Amygdala (tissue), 56 donors: Measurements from ENCODE around the gene OR7C2.
"Not testable (repeated sequence)": the region's sequence is repeated elsewhere in the genome, so short reads cannot be mapped to it uniquely, and the experiment has no call there.

Experiments used
- DNase-seq, 56 donors: peaks; one replicate each; lab custom pipeline; 2025; lab: John Stamatoyannopoulos, UW

OR7C2 gene

GRCh38 chr19:14941189-14941588, at the start of gene OR7C2:
Gene OR7C2 (plus strand): TSS chr19:14941489. CDS start chr19:14941489, 0 bp downstream.
- no peak for DNase-seq

- DNase-seq, result no peak
These were observed 39.5 kb upstream of the OR7C2 start for GRCh38 chr19:14901675-14902260.

- DNase-seq, result no peak
These were observed 34.6 kb upstream of the OR7C2 start for GRCh38 chr19:14906711-14907110.

GRCh38 chr19:14915116-14915515, 26.2 kb upstream of the OR7C2 start:
- DNase-seq, result no peak

DNA sequence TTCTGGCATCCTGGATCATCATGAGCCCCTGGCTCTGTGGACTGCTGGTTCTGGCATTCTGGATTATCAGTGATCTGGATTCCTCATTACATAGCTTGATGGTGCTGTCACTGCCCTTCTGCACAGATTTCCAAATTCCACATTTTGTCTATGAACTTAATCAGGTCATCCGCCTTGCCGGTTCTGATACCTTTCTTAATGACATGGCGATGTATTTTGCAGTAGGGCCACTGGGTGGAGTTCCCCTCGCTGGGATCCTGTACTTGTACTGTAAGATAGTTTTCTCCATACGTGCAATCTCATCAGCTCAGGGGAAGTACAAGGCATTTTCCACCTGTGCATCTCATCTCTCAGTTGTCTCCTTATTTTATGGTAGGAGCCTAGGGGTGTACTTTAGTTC, 24.4 kb upstream of the OR7C2 start:
- no peak for DNase-seq

- no peak for DNase-seq
These were observed 7.8 kb upstream of the OR7C2 start for GRCh38 chr19:14933506-14933905.

DNA sequence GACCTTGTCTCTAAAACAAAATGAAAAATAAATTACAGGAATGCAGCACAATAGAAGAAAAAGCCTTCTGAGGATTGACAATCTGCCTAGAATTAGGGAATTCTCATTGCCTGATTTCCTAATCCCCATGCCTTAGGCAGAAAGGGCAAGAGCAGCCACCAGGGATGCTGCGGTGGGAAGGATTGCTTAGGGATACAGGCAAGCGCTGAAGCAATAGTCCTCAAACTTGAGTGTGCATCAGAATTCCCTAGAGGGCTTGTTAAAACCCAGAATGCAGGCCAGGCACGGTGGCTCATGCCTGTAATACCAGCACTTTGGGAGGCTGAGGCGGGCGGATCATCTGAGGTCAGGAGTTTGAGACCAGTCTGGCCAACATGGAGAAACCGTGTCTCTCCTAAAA, 1.0 kb upstream of the OR7C2 start:
- DNase-seq, result no peak

GRCh38 chr19:14943601-14944000, 2.3 kb downstream of the OR7C2 start:
- DNase-seq, result no peak

- DNase-seq, result no peak
These were observed 3.2 kb downstream of the OR7C2 start for GRCh38 chr19:14944456-14944855.

GRCh38 chr19:14949413-14949812, 8.1 kb downstream of the OR7C2 start:
- DNase-seq, result not testable (repeated sequence)

GRCh38 chr19:14949876-14950275, 8.6 kb downstream of the OR7C2 start:
- no peak for DNase-seq

DNA sequence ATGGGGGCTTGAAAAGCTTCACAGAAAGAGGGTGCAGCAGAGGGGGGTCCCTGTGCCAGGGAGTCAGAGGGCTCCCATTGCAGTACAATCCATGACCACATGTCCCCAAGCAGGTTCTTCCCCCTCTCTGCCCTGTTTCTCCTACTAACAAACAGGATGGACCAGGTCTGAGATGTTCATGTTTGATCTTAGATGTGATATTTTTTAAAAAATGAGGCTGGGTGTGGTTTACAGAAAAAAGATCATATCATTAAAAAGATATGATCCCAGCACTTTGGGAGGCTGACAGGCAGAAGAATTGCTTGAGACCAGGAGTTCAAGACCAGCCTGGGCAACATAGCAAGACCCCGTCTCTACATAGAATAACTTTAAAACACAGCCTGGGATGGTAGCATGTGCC, 9.1 kb downstream of the OR7C2 start:
- DNase-seq, result no peak

DNA sequence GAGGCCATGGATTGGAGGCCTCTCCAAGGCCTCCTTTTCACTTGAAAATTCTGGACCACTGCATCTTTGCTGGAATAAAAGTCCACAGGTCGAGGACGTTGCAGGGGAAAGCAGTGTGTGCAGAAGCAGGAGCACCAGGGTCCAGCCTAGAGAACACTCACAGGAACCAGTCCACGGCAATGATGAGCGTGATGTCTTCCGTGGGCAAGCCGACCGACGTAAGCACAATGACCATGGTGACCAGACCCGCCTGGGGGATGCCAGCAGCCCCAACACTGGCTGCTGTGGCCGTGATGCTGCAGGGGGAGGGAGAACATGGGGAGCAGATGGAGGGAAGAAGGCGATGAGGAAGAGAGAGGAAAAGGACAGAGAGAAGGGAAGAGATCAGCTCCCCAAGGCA, 11.5 kb downstream of the OR7C2 start:
- no peak for DNase-seq

- DNase-seq, result no peak
These were observed 12.9 kb downstream of the OR7C2 start for GRCh38 chr19:14954071-14954655.

DNA sequence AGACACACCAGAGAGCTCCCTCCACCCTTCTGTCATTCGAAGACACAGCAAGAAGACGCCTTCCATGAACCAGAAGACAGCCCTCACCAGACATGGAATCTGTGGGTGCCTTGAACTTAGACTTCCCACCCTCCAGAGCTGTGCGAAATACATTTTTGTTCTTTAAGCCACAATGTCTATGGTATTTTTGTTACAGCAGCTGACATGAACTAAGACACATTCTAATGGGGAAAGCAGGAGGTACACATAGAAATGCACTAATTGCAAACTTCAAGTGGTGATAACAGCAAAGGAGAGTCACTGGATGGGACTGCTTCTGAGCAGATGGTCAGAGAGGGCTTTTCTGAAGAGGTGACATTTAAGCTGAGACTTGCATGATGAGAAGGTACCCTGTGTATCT, 16.2 kb downstream of the OR7C2 start:
- DNase-seq, result no peak

GRCh38 chr19:14959263-14959662, 18.0 kb downstream of the OR7C2 start:
- DNase-seq, result no peak

DNA sequence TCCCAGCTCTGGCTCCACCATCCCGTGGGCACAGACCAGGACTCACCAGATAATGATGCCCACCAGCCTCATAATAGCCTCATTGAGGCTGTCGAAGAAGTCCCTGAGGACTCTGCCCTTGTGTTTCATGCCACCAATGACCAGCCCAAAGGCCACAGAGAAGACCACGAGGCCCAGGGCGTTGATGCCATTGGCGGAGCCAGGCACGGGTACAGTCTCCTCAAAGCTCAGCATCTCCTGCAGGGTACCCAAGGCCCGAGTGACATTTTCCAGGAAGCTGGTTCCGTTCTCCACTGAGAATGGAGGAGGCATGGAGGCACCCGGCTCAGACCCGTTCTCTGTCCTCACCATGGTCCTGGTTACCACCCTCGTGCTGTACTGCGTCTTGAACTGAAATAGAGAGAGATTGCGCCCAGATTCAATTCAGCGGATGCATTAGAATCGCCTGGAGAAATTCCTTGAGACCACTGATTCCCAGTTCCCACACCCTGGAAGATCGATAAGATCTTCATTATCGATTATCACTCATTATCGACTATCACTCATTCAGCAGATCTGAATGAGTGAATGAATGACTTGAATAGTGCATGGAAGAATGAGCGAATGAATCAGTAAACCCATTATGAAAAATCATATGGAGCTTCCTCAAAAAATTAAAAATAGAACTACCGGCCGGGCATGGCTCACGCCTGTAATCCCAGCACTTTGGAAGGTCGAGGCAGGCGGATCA, 20.8 kb downstream of the OR7C2 start:
- DNase-seq, result no peak

GRCh38 chr19:14968247-14968646, 27.0 kb downstream of the OR7C2 start:
- no peak for DNase-seq

DNA sequence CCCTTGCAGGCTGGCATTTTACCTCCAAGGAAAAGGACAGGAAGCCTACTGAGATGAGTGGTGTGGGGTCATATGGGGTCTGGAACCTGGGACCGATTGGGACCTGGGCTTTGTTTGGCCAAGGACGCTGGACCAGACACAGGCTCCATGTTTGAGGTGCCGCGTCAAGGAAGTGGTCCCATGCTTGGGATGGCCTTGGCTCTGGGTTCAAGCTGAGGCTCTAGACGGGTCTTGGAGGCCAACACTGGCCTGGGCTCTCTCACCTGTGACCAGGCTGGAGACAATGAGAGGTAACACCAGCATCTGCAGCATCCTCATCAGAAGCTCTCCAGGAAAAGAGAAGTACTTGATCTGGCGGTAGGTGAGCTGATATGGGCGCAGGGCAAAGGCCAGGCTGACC, 30.2 kb downstream of the OR7C2 start:
- DNase-seq, result no peak

- peak in 6 of 56 donors; percentile 3 to 16 (median 10) for DNase-seq
These were observed 31.4 kb downstream of the OR7C2 start for GRCh38 chr19:14972676-14973075.

DNA sequence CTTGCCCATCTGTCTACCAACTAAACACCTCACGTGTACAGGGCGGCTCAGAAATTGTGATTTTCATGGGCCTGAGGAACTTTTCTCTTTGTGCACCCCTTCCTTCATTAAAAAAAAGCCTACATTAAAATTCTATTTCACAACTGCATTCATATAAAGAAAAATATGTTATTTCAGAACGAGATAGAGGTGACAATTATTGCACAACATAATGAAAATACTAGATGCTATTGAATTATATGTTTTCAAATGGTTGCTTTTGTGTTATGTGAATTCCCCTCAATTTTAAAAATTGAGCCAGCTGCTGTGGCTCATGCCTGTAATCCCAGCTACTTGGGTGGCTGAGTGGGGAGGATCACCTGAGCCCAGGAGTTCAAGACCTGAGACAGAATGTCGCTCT, 33.2 kb downstream of the OR7C2 start:
- DNase-seq, result no peak

DNA sequence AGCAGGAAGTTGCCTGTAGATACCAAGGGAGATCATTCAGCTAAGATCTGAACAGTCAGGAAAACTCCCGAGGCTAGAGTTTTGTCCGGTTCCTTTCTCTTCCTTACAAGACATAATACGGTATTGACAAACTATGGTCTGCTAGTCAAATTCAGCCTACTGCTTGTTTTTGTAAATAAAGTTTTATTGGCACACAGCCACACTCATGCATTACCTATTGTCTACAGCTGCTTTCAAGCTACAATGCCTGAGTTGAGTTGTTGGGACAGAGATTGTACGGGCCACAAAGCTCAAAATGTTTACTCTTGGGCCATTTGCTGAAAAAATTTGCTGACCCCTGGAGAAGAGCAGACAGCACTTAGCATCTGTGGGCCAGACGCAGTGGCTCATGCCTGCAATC, 35.8 kb downstream of the OR7C2 start:
- DNase-seq, result no peak
